ENCODE data around the gene ZNF500. TPM values are rescaled to one million over a fixed set of nuclear protein-coding genes. Genes with fewer than 3 reads are reported as not detected.

The ZNF500 gene
- total and polyA plus RNA-seq, 2 donors from 2014 or later = 4.9 to 18.3 TPM

DNA sequence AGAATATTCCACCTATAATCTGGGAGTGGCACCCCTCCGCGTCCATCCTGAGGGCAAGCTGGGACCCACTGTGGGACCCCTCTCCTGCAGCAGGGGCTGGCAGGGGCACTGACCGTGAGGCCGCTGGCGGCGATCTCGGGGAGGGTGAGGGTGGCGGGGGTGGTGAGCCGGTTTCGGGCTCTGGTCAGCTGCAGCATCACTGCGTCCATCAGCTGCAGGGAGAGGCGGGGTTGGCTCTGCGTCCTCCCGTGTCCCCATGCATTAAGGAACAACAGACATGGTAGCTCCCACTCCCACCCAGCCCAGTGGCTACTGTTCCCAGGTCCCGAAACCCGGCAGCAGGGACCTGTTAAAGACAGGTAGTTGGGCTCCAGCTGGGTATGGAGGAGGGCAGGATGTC, 31.5 kb upstream of the ZNF500 start:
- Histone ChIP-seq H3K9me3 (ENCODE audit: control insufficient read depth in 2 of 3, insufficient read depth in 1 of 3, low read length in 3 of 3) (no peaks in the 10 kb centered on the region), H3K4me3 (ENCODE audit: low read length in 3 of 3) (no peak overlapping the region), H3K36me3 (ENCODE audit: control insufficient read depth in 2 of 3, insufficient read depth in 3 of 3, low read length in 3 of 3) (peaks cover 0 to 10% (median 2%) of the 10 kb centered on the region in 3 donors), H3K9ac (ENCODE audit: low read length in 3 of 3) (no peak overlapping the region), H3K27me3 (ENCODE audit: control insufficient read depth, insufficient read depth, low read length) (no peaks in the 10 kb centered on the region), H3K4me1 (ENCODE audit: control insufficient read depth in 2 of 3, insufficient read depth in 2 of 3, low read depth in 1 of 3, low read length in 3 of 3) (peaks cover 0 to 14% (median 0%) of the 10 kb centered on the region in 3 donors), H3K27ac (ENCODE audit: low read depth in 2 of 2, low read length in 2 of 2) (no peak overlapping the region)
- intact Hi-C loops (cut with DNase I) = no loop called here
- no peak for TF ChIP-seq CTCF (IDR thresholded peaks at IDR 0.05; ENCODE audit: borderline replicate concordance, extremely low read depth, insufficient read depth)
- FAIRE-seq = no peak
- DNase-seq = peak in 1 of 5 donors; percentile 71

DNA sequence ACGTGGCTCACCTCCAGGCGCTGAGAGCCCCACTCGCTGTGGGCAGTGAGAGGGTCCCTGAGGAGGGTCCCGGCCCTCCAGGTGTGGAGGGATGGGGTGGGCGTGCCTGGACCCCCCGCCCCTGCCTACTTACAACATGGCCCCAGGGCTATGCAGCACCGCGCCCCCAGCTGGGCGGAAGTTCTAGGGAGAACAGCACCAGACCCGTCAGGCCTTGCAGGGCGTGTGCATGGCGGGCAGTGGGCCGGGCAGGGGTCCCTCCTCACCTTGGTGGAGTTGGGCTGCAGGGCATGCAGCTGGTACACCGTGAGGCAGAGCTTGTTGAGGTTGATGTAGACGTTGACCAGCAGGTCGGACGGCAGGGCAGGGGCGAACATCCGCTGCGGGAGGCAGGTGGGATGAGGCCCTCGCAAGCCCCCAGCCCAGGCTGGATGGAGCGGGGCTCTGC, 30.9 kb upstream of the ZNF500 start:
- FAIRE-seq (no peak), DNase-seq (peak in 1 of 5 donors; percentile 68)
- TF ChIP-seq CTCF (IDR thresholded peaks at IDR 0.05; ENCODE audit: borderline replicate concordance, extremely low read depth, insufficient read depth) = no peak
- intact Hi-C loops (cut with DNase I) = no loop called here
- peaks cover 0 to 14% (median 0%) of the 10 kb centered on the region in 3 donors for H3K4me1 ChIP-seq (ENCODE audit: control insufficient read depth in 2 of 3, insufficient read depth in 2 of 3, low read depth in 1 of 3, low read length in 3 of 3)
- no peak overlapping the region for H3K9ac ChIP-seq (ENCODE audit: low read length in 3 of 3)
- no peaks in the 10 kb centered on the region for H3K9me3 ChIP-seq (ENCODE audit: control insufficient read depth in 2 of 3, insufficient read depth in 1 of 3, low read length in 3 of 3)
- no peak overlapping the region for H3K4me3 ChIP-seq (ENCODE audit: low read length in 3 of 3)
- no peaks in the 10 kb centered on the region for H3K27me3 ChIP-seq (ENCODE audit: control insufficient read depth, insufficient read depth, low read length)
- no peak overlapping the region for H3K27ac ChIP-seq (ENCODE audit: low read depth in 2 of 2, low read length in 2 of 2)
- peaks cover 0 to 10% (median 2%) of the 10 kb centered on the region in 3 donors for H3K36me3 ChIP-seq (ENCODE audit: control insufficient read depth in 2 of 3, insufficient read depth in 3 of 3, low read length in 3 of 3)

DNA sequence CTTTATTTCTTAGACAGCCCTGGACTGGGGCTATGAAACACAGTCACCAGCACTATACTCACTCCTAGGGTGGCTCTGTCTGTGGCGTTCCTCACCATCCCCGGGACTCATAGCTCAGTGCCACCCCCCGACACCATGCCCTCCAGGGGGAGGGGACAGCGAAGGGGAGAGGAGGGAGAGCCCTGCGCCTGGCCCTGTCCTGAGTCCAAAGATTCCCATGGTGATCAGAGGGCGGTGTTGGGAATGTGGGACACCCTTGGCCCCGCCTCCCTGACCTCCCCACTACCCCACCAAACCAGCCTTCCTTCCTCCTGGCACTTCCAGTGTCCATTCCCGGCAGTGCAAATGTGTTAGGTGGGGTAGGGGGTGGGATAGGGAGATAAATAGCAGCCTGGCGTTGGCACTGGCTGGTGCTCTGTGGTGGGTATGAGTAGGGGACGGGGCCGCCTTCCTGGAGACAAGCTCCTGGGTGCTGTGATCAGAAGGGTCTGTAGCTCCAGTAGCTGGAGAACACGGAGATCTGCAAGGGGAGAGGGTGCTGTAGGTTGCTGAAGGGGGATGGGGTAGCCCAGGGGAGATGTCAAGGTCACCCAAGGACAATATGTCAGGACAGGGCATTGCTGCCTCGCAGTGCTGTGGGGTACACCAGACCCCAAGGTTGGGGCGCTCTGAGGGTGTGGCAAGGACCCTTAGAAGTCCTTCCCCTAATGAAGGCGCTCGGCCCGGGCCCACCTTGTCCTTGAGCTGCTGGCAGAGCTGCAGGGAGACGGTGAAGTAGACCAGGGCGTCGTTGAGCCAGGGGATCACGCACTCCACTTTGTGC, 30.2 kb upstream of the ZNF500 start:
- Histone ChIP-seq H3K9ac (ENCODE audit: low read length in 3 of 3) (no peak overlapping the region), H3K9me3 (ENCODE audit: control insufficient read depth in 2 of 3, insufficient read depth in 1 of 3, low read length in 3 of 3) (no peaks in the 10 kb centered on the region), H3K4me1 (ENCODE audit: control insufficient read depth in 2 of 3, insufficient read depth in 2 of 3, low read depth in 1 of 3, low read length in 3 of 3) (peaks cover 0 to 14% (median 0%) of the 10 kb centered on the region in 3 donors), H3K4me3 (ENCODE audit: low read length in 3 of 3) (no peak overlapping the region), H3K36me3 (ENCODE audit: control insufficient read depth in 2 of 3, insufficient read depth in 3 of 3, low read length in 3 of 3) (peaks cover 0 to 10% (median 2%) of the 10 kb centered on the region in 3 donors), H3K27me3 (ENCODE audit: control insufficient read depth, insufficient read depth, low read length) (no peaks in the 10 kb centered on the region), H3K27ac (ENCODE audit: low read depth in 2 of 2, low read length in 2 of 2) (no peak overlapping the region)
- no peak for FAIRE-seq
- no peak for TF ChIP-seq CTCF (IDR thresholded peaks at IDR 0.05; ENCODE audit: borderline replicate concordance, extremely low read depth, insufficient read depth)
- DNase-seq = peak in 1 of 5 donors; percentile 63
- intact Hi-C loops (cut with DNase I) = no loop called here
